Stimulated activated CD4-positive, alpha-beta T cell treated with anti-CD3 and anti-CD28 coated beads, TNF-alpha, amount 100 ng/mL, for 4 hours (primary cell): ENCODE measurements around the gene PROC.

Experiments
- DNase-seq, 3 experiments: peaks; one replicate each; pipeline ENCODE4 v3.0.0-alpha.2; 2020; ENCODE audit warnings: low read depth in 3 of 3

PROC gene

DNA sequence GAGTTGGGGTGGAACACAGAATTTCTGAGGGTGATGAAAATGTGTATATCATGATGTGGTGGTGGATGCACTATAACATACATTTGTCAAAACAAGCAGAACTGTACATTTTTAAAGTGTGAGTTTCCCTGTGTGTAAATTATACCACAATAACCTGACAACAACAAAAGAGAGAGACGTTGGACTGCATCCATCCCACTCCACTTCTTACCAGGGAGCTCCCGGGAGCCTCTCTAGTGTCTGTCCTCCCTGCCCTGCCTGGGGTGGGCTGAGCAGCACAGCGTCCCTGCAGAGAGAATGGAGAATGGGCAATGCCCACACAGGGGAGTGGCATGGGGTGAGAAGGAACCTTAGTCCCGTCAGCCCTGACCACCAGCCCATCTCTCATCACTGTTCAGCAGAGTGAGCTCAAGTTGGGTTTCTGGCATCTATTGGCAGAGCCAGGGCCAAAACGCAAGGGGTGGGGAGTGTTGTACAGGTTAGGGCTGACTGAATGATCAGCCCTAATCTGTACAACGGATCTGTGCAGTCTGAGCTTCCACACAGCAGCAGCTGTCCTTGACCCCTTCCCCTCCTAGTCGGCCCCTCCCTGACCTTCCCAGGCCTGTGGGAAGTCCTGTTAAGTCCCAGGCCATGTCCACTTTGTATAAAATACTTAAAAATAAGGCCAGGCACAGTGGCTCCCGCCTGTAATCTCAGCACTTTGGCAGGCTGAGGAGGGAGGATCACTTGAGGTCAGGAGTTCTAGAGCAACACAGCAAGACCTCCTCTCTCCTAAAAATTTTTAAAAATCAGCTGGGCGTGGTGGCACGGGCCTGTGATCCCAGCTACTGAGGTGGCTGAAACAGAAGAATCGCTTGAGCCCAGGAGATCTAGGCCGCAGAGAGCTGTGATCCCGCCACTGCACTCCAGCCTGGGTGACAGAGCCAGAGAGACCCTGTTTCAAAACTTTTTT, 3.3 kb upstream of the PROC start:
- no peak for DNase-seq

DNA sequence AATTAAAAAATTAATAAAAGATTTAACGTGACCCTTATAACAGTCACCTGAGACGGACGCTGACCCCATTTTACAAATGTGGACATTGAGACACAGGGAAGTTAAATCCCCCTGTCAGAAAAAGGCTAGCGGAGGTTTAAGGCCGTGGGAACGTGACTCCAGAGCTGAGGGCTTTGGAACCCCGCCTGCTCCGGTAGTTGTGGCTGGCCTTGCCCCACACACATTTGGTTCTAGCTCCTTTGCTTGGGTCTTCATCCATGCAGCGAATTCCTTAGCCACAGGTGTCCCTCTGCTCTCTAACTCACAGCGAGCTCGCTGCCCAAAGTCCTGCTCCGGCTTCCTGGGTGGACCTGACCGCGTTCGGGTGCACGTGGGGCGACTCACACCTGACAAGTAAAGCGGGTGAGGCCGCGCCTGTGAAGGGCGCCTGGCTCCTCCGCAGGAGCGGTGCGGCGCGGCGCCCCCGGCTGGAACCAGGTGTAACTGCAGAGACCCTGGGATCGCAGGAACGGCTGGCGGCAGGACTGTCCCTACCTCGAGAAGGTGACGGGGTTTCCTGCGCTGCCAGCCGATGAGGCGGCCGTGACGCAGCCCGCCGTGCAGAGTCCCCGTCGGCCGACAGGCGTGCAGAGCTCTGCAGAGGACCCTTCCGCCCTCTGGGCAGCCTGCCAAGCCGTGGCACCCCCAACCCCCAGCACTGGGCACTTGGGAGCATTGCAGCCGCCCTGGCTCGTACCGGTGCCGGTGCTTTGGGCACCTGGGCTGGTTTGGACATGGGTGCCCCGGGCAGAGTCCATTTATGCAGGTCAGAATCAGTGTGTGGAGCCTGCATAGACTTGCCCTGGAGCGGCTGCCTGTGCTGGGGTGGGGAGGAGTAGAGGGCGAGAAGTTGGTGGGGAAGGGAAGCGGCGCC, 2.4 kb upstream of the PROC start:
- DNase-seq: peak; percentile 55 to 74 (median 71)

- DNase-seq: no peak
These were observed 1.7 kb upstream of the PROC start for GRCh38 chr2:127416506-127417001.

- no peak for DNase-seq
These were observed 821 bp upstream of the PROC start for GRCh38 chr2:127417406-127417805.

- no peak for DNase-seq
These were observed 844 bp downstream of the PROC start for GRCh38 chr2:127419112-127419430.

- no peak for DNase-seq
These were observed 1.3 kb downstream of the PROC start for GRCh38 chr2:127419448-127420038.

GRCh38 chr2:127420039-127420864, 2.0 kb downstream of the PROC start:
- DNase-seq: no peak

- DNase-seq: no peak
These were observed 3.0 kb downstream of the PROC start for GRCh38 chr2:127421116-127421800.

GRCh38 chr2:127421871-127422558, 3.8 kb downstream of the PROC start:
- no peak for DNase-seq

DNA sequence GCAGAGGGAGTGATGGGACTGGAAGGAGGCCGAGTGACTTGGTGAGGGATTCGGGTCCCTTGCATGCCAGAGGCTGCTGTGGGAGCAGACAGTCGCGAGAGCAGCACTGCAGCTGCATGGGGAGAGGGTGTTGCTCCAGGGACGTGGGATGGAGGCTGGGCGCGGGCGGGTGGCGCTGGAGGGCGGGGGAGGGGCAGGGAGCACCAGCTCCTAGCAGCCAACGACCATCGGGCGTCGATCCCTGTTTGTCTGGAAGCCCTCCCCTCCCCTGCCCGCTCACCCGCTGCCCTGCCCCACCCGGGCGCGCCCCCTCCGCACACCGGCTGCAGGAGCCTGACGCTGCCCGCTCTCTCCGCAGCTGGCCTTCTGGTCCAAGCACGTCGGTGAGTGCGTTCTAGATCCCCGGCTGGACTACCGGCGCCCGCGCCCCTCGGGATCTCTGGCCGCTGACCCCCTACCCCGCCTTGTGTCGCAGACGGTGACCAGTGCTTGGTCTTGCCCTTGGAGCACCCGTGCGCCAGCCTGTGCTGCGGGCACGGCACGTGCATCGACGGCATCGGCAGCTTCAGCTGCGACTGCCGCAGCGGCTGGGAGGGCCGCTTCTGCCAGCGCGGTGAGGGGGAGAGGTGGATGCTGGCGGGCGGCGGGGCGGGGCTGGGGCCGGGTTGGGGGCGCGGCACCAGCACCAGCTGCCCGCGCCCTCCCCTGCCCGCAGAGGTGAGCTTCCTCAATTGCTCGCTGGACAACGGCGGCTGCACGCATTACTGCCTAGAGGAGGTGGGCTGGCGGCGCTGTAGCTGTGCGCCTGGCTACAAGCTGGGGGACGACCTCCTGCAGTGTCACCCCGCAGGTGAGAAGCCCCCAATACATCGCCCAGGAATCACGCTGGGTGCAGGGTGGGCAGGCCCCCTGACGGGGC, 4.6 kb downstream of the PROC start:
- no peak for DNase-seq

GRCh38 chr2:127423478-127423843, 5.2 kb downstream of the PROC start:
- no peak for DNase-seq

- DNase-seq: no peak
These were observed 5.7 kb downstream of the PROC start for GRCh38 chr2:127423880-127424279.

DNA sequence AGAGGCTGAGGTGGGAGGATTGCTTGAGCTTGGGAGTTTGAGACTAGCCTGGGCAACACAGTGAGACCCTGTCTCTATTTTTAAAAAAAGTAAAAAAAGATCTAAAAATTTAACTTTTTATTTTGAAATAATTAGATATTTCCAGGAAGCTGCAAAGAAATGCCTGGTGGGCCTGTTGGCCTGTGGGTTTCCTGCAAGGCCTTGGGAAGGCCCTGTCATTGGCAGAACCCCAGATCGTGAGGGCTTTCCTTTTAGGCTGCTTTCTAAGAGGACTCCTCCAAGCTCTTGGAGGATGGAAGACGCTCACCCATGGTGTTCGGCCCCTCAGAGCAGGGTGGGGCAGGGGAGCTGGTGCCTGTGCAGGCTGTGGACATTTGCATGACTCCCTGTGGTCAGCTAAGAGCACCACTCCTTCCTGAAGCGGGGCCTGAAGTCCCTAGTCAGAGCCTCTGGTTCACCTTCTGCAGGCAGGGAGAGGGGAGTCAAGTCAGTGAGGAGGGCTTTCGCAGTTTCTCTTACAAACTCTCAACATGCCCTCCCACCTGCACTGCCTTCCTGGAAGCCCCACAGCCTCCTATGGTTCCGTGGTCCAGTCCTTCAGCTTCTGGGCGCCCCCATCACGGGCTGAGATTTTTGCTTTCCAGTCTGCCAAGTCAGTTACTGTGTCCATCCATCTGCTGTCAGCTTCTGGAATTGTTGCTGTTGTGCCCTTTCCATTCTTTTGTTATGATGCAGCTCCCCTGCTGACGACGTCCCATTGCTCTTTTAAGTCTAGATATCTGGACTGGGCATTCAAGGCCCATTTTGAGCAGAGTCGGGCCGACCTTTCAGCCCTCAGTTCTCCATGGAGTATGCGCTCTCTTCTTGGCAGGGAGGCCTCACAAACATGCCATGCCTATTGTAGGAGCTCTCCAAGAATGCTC, 6.6 kb downstream of the PROC start:
- DNase-seq: no peak

DNA sequence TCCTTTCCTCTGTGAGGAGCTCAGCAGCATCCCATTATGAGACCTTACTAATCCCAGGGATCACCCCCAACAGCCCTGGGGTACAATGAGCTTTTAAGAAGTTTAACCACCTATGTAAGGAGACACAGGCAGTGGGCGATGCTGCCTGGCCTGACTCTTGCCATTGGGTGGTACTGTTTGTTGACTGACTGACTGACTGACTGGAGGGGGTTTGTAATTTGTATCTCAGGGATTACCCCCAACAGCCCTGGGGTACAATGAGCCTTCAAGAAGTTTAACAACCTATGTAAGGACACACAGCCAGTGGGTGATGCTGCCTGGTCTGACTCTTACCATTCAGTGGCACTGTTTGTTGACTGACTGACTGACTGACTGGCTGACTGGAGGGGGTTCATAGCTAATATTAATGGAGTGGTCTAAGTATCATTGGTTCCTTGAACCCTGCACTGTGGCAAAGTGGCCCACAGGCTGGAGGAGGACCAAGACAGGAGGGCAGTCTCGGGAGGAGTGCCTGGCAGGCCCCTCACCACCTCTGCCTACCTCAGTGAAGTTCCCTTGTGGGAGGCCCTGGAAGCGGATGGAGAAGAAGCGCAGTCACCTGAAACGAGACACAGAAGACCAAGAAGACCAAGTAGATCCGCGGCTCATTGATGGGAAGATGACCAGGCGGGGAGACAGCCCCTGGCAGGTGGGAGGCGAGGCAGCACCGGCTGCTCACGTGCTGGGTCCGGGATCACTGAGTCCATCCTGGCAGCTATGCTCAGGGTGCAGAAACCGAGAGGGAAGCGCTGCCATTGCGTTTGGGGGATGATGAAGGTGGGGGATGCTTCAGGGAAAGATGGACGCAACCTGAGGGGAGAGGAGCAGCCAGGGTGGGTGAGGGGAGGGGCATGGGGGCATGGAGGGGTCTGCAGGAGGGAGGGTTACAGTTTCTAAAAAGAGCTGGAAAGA, 7.6 kb downstream of the PROC start:
- no peak for DNase-seq

DNA sequence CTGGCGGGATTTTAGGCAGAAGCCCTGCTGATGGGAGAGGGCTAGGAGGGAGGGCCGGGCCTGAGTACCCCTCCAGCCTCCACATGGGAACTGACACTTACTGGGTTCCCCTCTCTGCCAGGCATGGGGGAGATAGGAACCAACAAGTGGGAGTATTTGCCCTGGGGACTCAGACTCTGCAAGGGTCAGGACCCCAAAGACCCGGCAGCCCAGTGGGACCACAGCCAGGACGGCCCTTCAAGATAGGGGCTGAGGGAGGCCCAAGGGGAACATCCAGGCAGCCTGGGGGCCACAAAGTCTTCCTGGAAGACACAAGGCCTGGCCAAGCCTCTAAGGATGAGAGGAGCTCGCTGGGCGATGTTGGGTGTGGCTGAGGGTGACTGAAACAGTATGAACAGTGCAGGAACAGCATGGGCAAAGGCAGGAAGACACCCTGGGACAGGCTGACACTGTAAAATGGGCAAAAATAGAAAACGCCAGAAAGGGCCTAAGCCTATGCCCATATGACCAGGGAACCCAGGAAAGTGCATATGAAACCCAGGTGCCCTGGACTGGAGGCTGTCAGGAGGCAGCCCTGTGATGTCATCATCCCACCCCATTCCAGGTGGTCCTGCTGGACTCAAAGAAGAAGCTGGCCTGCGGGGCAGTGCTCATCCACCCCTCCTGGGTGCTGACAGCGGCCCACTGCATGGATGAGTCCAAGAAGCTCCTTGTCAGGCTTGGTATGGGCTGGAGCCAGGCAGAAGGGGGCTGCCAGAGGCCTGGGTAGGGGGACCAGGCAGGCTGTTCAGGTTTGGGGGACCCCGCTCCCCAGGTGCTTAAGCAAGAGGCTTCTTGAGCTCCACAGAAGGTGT, 8.5 kb downstream of the PROC start:
- no peak for DNase-seq
